GM19023 (cell line): Measurements from ENCODE around the gene UMOD.

Experiments used
- ATAC-seq: cut with Tn5 transposase; IDR thresholded peaks from one replicate; pipeline ENCODE4 v1.9.1; 2021; ENCODE audit warnings: mild to moderate bottlenecking, moderate library complexity; ENCODE audit not compliant: unreplicated experiment

Gene UMOD

DNA sequence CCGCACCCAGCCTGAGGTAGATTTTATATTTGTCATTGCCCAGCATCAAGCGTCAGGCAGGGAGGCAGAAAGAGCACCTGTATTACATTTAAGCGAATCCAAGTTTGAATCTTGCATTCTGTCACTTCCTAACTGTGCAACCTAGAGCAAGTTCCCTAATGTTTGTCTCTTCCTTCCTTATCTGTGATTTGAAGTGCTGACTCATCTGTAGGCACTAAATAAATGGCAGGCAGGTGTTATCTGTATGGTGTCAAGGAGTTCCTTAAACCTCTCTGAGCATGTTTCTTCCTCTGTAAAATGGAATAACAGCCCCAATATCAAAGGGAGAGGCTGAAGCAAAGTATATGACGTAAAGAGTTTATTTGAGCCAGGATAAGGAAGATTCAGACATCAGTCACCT, 49.5 kb downstream of the UMOD start:
- ATAC-seq = no peak

DNA sequence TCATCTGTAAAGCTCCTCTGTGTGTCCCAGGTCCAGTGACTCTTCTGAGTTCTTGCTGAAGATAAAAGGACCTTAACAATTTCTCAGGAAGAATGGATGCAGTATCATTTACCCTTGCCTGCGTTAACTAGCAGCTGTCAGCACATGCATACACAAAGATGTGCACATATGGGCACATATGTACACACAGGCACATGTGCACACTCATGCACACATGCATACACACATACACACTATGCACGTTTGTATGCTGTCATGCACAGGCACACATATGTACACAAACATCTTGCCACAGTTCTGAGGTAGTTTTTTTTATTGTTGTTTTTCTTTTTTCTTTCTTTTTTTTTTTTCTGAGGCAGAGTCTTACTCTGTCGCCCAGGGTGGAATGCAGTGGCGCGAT, 50.1 kb downstream of the UMOD start:
- no peak for ATAC-seq

DNA sequence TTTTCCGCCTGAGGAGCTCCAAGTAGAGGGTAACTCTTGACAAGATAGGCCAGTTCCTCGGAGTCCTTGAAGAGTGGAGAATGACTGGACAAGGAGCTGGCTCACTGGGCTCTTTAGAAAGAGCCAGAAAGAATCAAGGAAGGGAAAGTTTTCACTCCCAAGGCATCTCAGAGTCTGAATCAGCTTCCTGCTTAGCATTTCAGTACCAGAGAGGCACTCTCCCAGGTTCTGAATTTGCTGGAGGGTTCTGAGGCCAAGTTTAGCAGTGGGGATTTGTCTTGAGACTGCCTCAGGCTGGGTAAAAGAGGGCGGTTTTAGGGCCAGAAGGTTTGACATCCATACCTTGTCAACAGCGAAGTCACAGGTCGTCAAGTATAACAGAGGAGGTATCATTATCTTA, 50.7 kb downstream of the UMOD start:
- no peak for ATAC-seq

DNA sequence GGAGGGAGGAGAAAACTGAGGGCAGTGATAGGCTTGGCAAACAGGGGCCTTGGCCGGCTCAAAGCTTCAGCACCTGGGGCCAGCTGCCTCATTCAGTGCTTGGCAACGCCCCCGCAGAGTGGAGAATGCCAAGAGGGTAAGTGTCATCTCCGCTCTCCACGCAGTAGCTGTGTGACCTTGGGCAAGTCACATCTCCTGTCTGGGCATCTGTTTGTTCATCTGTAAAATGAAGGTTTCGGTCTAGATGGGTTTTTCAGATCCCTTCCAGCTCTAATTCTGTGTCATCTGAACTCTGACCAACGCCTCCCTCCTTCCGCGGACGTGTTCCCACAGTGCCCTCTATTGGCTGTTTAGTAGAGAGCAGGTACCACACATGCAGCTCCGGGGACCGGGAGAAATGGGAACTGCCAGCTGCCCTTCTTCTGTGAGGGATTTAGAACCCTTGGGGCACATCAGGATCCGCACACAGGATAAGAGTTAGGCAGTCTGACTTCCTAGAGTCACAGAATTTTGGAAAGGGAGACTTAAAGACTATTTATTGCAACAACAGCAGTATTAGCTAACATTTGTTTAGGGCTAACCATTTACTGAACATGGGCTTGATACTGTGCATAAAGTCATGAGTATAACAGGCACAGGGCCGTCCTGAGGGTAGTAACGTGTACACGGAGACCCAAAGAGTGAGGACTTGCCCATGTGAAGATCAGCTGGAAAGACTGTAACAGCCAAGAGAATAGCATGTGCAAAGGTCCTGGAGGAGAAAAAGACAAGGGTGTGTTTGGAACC, 52.0 kb downstream of the UMOD start:
- peak; percentile 66 for ATAC-seq

DNA sequence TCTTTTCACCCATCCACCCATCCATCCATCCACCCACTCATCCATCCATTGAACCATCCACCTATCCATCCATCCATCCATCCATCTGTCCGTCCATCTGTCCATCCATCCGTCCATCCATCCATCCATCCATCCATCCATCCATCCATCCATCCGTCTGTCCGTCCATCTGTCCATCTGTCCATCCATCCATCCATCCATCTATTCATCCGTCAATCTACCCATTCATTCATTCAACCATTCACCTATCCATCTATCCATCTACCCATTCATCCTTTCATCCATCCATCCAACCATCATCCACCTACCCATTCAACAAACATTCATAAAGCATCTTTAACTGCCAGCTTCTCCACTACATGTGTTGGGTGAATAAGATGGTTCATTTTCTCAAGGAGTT, 54.1 kb downstream of the UMOD start:
- no peak for ATAC-seq

DNA sequence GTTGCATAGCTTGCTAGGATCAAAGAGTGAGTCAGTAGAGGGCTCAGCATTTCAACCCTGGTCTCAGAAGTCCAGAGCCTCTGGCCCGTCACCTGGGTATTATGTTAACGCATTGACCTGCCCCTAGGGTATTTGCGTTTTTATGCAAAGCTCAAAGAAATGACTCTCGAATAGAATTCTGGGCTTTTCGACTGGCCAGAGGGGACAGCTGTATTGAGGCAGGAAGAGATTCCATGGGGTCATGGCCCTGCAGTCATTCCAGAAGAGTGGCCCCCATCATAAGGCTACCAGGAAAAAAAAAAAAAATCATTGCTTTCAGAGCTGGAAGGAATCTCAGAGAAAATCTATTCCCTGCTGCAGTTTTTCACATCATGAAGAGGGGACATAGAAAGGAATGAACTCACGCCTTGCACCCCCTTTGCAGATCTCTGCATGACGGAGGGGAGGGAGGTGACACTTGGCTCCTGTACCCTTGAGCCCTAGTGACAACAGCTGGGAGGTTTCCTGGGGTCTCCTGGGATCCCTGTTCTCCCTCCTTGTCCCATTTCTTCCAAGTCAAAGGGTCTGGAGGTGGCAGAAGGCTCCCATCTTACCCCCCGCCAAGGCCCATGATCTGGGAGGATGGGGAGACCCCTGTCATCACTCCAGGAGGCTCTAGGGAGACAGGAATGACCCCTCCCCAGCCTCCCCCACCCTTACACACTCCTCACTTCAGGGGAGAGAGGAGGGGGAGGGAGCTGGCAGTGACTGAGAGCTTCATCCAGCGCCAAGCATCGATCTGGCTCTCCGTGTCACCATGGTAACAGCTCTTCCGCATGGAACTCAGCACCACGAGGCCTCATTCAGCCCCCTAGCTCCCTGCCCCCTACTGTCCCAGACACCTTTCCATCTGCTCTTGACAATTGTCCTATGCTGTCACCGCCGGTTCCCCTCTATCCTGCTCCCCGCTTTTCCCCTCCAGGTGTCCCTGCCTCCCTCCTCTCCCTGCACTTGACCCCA, 61.0 kb downstream of the UMOD start:
- no peak for ATAC-seq

DNA sequence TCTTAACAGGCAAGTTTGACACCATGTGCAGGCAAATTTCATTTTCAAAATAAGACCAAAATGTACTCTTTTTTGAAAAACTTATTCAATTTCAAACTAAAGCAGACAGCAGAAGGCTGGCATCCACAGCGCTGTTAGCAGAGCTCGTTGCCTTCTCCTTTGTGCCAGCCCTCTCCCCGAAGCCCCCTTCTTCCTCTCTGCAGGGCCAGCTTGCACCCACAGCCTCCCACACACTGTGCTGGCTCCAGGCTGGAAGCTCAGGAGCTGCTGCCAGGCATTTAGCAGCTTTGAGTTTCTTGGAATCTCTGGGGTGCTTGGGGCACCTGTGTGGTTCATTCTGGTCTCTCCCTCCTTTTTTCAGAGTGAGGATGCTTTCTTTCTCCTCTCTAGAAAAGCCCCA, 62.9 kb downstream of the UMOD start:
- ATAC-seq = no peak

DNA sequence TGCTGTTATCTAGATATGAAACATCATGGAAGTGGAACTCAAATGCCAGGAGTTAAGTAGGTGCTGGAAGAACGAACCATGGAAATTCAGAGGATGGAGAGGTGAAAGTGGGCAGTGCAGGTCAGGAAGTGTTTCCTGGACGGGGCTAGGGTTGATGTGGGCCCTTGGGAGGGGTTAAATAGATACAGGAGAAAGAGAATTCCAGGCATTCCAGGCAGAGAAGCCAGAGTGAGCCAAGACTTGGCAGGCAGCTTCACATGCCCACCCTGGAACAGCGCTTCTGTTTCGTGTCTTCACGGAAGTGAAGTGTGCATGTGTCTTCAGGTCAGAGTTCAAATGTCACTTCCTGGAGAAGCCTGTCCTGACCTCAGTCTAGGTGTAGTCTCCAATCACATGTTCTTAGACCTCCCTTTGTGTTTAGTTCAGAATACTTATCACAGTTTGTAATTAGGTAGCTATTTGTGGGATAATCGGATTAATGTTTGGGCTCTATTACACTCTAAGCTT, 66.5 kb downstream of the UMOD start:
- no peak for ATAC-seq
